HL-60 (cell line): Measurements from ENCODE around the gene FANCM.

Experiments used
- DNase-seq, 2 experiments: peaks; one replicate each; pipeline ENCODE4 v3.0.0-alpha.2; 2010 to 2020; ENCODE audit warnings: low read depth in 1 of 2, low spot score in 1 of 2
- H3K27ac ChIP-seq: fragments of 250-450 bp; sonication (Bioruptor Pico); replicated peaks from 2 replicates; pipeline ENCODE4 v1.5.1; 2020; ENCODE audit warnings: mild to moderate bottlenecking, moderate library complexity
- H3K27me3 ChIP-seq: fragments of 250-450 bp; sonication (Bioruptor Pico); 2 replicates; pipeline ENCODE4 v1.5.1; 2021; ENCODE audit warnings: mild to moderate bottlenecking, moderate library complexity; ENCODE audit not compliant: insufficient read depth, poor library complexity, severe bottlenecking
- H3K4me3 ChIP-seq: replicated peaks from 2 replicates; pipeline ENCODE4 v1.5.1; 2011; ENCODE audit warnings: mild to moderate bottlenecking, control low read depth, low read length; ENCODE audit not compliant: insufficient read depth
- GABPA ChIP-seq: IDR thresholded peaks from 2 replicates; pipeline ENCODE4 v1.6.1; 2012; ENCODE audit warnings: low read depth
- POLR2AphosphoS5 ChIP-seq: IDR thresholded peaks from 2 replicates; pipeline ENCODE4 v1.6.1; 2012; ENCODE audit warnings: low read depth
- SPI1 ChIP-seq: IDR thresholded peaks from 2 replicates; pipeline ENCODE4 v1.6.1; 2012; ENCODE audit warnings: low read depth, mild to moderate bottlenecking, borderline replicate concordance
- TF ChIP-seq, protein P1 (sequence below): IDR thresholded peaks from 2 replicates; pipeline ENCODE4 v1.6.1; 2012; ENCODE audit warnings: low read depth; ENCODE audit not compliant: insufficient replicate concordance
- TF ChIP-seq, protein P2 (sequence below): IDR thresholded peaks from one replicate; pipeline ENCODE4 v1.5.1; 2011; ENCODE audit warnings: low read length, control low read depth, inconsistent platforms; ENCODE audit not compliant: insufficient read depth

Gene FANCM

DNA sequence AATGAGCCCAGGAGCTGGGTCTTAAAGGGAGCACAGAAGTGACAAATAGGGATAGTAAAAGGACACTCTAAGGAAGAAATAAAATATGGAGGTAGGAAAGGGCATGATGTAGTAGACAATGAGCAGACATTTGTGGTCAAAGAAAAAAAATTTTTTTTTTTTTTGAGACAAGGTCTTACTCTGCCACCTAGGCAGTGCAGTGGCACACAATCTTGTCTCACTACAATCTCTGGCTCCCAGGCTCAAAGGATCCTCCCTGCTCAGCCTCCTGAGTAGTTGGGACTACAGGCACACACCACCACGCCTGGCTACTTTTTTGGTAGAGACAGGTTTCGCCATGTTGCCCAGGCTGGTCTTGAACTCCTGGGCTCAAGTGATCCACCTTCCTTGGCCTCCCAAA, 10.0 kb upstream of the FANCM start:
- TF ChIP-seq, protein P1, sequence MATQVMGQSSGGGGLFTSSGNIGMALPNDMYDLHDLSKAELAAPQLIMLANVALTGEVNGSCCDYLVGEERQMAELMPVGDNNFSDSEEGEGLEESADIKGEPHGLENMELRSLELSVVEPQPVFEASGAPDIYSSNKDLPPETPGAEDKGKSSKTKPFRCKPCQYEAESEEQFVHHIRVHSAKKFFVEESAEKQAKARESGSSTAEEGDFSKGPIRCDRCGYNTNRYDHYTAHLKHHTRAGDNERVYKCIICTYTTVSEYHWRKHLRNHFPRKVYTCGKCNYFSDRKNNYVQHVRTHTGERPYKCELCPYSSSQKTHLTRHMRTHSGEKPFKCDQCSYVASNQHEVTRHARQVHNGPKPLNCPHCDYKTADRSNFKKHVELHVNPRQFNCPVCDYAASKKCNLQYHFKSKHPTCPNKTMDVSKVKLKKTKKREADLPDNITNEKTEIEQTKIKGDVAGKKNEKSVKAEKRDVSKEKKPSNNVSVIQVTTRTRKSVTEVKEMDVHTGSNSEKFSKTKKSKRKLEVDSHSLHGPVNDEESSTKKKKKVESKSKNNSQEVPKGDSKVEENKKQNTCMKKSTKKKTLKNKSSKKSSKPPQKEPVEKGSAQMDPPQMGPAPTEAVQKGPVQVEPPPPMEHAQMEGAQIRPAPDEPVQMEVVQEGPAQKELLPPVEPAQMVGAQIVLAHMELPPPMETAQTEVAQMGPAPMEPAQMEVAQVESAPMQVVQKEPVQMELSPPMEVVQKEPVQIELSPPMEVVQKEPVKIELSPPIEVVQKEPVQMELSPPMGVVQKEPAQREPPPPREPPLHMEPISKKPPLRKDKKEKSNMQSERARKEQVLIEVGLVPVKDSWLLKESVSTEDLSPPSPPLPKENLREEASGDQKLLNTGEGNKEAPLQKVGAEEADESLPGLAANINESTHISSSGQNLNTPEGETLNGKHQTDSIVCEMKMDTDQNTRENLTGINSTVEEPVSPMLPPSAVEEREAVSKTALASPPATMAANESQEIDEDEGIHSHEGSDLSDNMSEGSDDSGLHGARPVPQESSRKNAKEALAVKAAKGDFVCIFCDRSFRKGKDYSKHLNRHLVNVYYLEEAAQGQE = no peak
- TF ChIP-seq SPI1 (no peak), GABPA (no peak)
- no peaks in the 10 kb centered on the region for H3K27me3 ChIP-seq
- H3K4me3 ChIP-seq = no peak overlapping the region
- no peak for DNase-seq
- H3K27ac ChIP-seq = no peak overlapping the region

DNA sequence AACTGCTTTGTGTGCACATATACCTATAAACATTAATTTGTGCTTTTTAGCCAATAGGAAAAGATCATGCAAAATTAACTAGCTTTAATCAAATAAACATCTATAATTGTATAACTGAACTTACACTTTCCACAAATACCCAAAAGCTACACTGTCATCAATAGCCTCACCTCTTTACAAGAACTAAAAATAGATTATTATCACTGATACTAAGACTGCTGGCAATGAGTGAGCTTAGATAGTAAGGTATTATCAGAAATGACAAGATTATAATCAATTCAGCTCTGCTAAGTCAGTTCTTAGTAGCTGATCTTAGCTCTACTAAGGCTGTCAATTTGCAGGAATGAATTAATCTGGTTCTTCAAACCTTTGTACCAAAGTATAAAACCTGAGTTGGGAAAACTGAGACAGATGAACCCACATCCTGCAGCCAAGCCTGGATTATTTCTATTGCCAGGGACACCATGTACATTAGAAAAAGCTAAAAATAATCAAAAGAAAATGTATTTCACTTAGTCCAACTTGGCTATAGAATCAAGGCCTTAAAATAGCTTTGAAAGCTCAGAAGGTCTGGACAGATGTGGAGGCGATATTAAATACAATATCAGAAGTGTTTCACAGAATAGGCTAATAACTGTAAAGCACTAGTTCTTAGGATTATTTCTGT, 6.6 kb upstream of the FANCM start:
- Histone ChIP-seq H3K4me3 (no peak overlapping the region), H3K27ac (no peak overlapping the region), H3K27me3 (no peaks in the 10 kb centered on the region)
- DNase-seq = no peak
- TF ChIP-seq, protein P1 = no peak
- no peak for TF ChIP-seq SPI1
- TF ChIP-seq POLR2AphosphoS5 = no peak
- no peak for TF ChIP-seq GABPA
- TF ChIP-seq, protein P2, sequence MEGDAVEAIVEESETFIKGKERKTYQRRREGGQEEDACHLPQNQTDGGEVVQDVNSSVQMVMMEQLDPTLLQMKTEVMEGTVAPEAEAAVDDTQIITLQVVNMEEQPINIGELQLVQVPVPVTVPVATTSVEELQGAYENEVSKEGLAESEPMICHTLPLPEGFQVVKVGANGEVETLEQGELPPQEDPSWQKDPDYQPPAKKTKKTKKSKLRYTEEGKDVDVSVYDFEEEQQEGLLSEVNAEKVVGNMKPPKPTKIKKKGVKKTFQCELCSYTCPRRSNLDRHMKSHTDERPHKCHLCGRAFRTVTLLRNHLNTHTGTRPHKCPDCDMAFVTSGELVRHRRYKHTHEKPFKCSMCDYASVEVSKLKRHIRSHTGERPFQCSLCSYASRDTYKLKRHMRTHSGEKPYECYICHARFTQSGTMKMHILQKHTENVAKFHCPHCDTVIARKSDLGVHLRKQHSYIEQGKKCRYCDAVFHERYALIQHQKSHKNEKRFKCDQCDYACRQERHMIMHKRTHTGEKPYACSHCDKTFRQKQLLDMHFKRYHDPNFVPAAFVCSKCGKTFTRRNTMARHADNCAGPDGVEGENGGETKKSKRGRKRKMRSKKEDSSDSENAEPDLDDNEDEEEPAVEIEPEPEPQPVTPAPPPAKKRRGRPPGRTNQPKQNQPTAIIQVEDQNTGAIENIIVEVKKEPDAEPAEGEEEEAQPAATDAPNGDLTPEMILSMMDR = no peak

DNA sequence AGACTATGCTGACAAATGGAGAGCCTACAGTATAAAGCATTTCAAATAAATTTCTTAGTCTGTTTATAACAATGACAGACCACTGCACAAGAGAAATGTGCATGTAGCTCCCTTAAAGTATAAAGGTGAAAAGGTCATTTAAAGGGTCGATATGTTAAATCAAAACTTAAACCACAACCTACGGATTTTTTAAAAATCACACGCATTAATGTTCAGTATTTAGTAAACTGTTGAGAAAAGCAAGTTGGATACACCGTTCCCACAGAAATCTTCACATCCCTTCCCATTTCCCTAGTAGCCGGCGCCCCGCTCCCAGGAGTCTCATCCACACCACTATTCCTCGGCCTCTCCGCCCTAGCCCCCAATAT, 2.1 kb upstream of the FANCM start:
- Histone ChIP-seq H3K27ac (peak overlapping the region; percentile 97), H3K27me3 (no peaks in the 10 kb centered on the region), H3K4me3 (peak overlapping the region; percentile 90)
- no peak for DNase-seq
- TF ChIP-seq, protein P1 = no peak

DNA sequence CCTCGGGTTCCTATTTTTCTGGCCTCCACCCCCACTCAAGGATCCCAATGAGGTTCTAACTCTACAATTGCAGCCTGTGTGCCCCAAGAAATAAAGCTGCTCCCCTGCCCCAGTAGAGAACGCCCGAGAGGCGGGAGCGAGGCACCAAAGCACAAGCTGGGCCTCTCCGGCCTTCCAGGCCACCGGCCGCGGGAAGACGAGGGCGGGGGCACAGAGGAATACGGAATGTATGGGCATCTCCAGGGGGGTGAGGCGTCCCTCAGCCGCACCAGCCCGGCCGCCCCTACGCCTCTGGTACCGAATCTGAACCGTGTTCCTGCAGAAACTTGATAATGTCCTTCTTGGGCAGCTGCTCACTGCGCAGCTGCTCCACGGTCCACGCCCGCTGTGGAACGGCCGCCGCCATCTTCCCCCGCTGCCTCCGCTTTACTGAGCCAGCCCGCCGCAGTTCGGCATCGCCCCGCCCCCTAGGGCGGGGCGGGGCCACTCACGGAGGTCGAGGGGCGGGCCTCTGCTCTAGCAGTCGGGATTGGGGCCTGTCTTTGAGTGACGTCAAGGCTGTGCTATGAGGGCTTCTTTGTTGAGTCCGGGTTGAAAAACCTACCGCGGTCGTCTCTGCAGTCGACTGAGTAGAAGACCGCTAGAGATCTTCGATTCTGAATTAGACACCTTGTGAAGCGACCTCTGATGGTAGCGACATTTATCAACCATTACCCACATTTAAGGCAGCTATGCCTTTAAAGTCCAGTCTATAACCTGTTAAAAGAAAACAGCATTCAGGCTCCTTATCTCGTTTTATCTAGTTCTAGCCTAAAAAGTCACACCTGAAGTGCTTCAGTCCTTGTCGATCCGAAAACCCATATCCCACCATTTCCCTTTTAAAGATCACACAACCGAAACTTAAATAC, 1.4 kb upstream of the FANCM start, which contains the start of gene FKBP3:
Gene FKBP3 (minus strand): TSS at position 431 of the 908 bp plus-strand sequence. CDS start 25 bp downstream, at position 406.
- DNase-seq = peak; percentile 96 to 99
- Histone ChIP-seq H3K4me3 (peak within 1 kb of the TSS; percentile 90), H3K27ac (peak within 1 kb of the TSS; percentile 97), H3K27me3 (no peaks in the 10 kb centered on the region)
- peak; percentile 74 for TF ChIP-seq POLR2AphosphoS5
- TF ChIP-seq, protein P2 = no peak
- no peak for TF ChIP-seq SPI1
- peak; percentile 54 for TF ChIP-seq GABPA
- TF ChIP-seq, protein P1 = peak; percentile 35
